Measurements from ENCODE around the gene JARID2. TPM values are rescaled to one million over a fixed set of nuclear protein-coding genes. Genes with fewer than 3 reads are reported as not detected.
"Not testable (repeated sequence)": the region's sequence is repeated elsewhere in the genome, so short reads cannot be mapped to it uniquely, and the experiment has no call there.

JARID2 gene
- total and polyA plus RNA-seq, 7 donors, result 1.8 to 7.8 (median 6.1) TPM

- Histone ChIP-seq H3K4me3 (no peak overlapping the region), H3K9me3 (no peaks in the 10 kb centered on the region), H3K4me1 (peaks cover 0 to 44% (median 32%) of the 10 kb centered on the region in 4 donors), H3K36me3 (no peaks in the 10 kb centered on the region), H3K27me3 (no peaks in the 10 kb centered on the region), H3K27ac (no peak overlapping the region)
- DNase-seq, result no peak
- TF ChIP-seq CTCF (IDR thresholded peaks at IDR 0.05) (no peak), POLR2A (IDR thresholded peaks at IDR 0.05) (no peak), EP300 (IDR thresholded peaks at IDR 0.05) (no peak), POLR2AphosphoS5 (IDR thresholded peaks at IDR 0.05) (no peak)
- WGBS, 2 donors, result 63 to 81% methylated on average over 6 of the region's 6 CpGs
- intact Hi-C loops (cut with DNase I), result no loop called here
Observed at GRCh38 chr6:15287670-15288375, 42.0 kb downstream of the JARID2 start.

GRCh38 chr6:15288856-15289255 is 43.0 kb downstream of the JARID2 start:
- H3K4me1 ChIP-seq, result peaks cover 0 to 52% (median 38%) of the 10 kb centered on the region in 4 donors
- no peak overlapping the region for H3K4me3 ChIP-seq
- H3K27ac ChIP-seq, result no peak overlapping the region
- no peak for DNase-seq
- TF ChIP-seq EP300 (IDR thresholded peaks at IDR 0.05), result no peak
- no peak for TF ChIP-seq POLR2AphosphoS5 (IDR thresholded peaks at IDR 0.05)
- no peak for TF ChIP-seq POLR2A (IDR thresholded peaks at IDR 0.05)
- no peak for TF ChIP-seq CTCF (IDR thresholded peaks at IDR 0.05)
- intact Hi-C loops (cut with DNase I), result no loop called here
- H3K27me3 ChIP-seq, result no peaks in the 10 kb centered on the region
- WGBS, 2 donors, result 92 to 93% methylated on average over 8 of the region's 8 CpGs
- no peaks in the 10 kb centered on the region for H3K9me3 ChIP-seq
- H3K36me3 ChIP-seq, result no peaks in the 10 kb centered on the region

DNA sequence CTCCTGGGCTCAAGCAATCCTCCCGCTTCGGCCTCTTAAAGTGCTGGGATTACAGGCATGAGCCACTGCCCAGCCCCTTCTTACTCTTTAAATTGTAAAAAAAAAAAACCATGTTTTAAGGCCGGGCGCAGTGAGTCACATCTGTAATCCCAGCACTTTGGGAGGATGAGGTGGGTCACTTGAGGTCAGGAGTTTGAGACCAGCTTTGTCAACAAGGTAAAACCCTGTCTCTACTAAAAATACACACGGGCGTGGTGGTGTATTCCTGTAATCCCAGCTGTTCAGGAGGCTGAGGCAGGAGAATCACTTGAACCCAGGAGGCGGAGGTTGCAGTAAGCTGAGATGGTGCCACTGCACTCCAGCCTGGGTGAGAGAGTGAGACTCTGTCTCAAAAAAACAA is 43.6 kb downstream of the JARID2 start:
- H3K27ac ChIP-seq; DNase-seq; H3K27me3 ChIP-seq; H3K36me3 ChIP-seq; H3K9me3 ChIP-seq; intact Hi-C loops (cut with DNase I); H3K4me3 ChIP-seq: not testable (repeated sequence)
- peaks cover 0 to 46% (median 35%) of the 10 kb centered on the region in 4 donors for H3K4me1 ChIP-seq
- WGBS, 2 donors, result 74 to 83% methylated on average over 7 of the region's 7 CpGs

- H3K9me3 ChIP-seq, result no peaks in the 10 kb centered on the region
- no peaks in the 10 kb centered on the region for H3K36me3 ChIP-seq
- H3K27me3 ChIP-seq, result no peaks in the 10 kb centered on the region
- no peak overlapping the region for H3K27ac ChIP-seq
- intact Hi-C loops (cut with DNase I), result no loop called here
- TF ChIP-seq CTCF (IDR thresholded peaks at IDR 0.05) (no peak), POLR2AphosphoS5 (IDR thresholded peaks at IDR 0.05) (no peak), EP300 (IDR thresholded peaks at IDR 0.05) (no peak), POLR2A (IDR thresholded peaks at IDR 0.05) (no peak)
- DNase-seq, result no peak
- peaks cover 0 to 41% (median 30%) of the 10 kb centered on the region in 4 donors for H3K4me1 ChIP-seq
- H3K4me3 ChIP-seq, result no peak overlapping the region
- 58 to 75% methylated on average over 2 of the region's 2 CpGs for WGBS, 2 donors
Observed at GRCh38 chr6:15290067-15290680, 44.3 kb downstream of the JARID2 start.

- 86 to 93% methylated on average over 13 of the region's 13 CpGs for WGBS, 2 donors
- H3K27ac ChIP-seq, result no peak overlapping the region
- no peak overlapping the region for H3K4me3 ChIP-seq
- intact Hi-C loops (cut with DNase I), result no loop called here
- TF ChIP-seq POLR2A (IDR thresholded peaks at IDR 0.05), result no peak
- TF ChIP-seq POLR2AphosphoS5 (IDR thresholded peaks at IDR 0.05), result no peak
- no peak for TF ChIP-seq EP300 (IDR thresholded peaks at IDR 0.05)
- TF ChIP-seq CTCF (IDR thresholded peaks at IDR 0.05), result no peak
- H3K9me3 ChIP-seq, result no peaks in the 10 kb centered on the region
- no peaks in the 10 kb centered on the region for H3K36me3 ChIP-seq
- no peaks in the 10 kb centered on the region for H3K27me3 ChIP-seq
- H3K4me1 ChIP-seq, result peaks cover 0 to 34% (median 25%) of the 10 kb centered on the region in 4 donors
- no peak for DNase-seq
Observed at GRCh38 chr6:15290962-15291704, 45.3 kb downstream of the JARID2 start.

Measured in sigmoid colon (tissue), 7 donors.